HepG2 (cell line): ENCODE results near the gene ARFGAP1.

Experiments
- AFF4 ChIP-seq: sonication (generic); formaldehyde crosslinking; IDR thresholded peaks from 2 replicates; pipeline ENCODE4 v1.4.0; 2020; ENCODE audit warnings: missing genetic modification reagents
- JUND ChIP-seq: sonication (generic); formaldehyde crosslinking; IDR thresholded peaks from 2 replicates; pipeline ENCODE4 v1.8.0; 2022; ENCODE audit warnings: mild to moderate bottlenecking, missing genetic modification reagents
- TRAFD1 ChIP-seq: sonication (generic); formaldehyde crosslinking; IDR thresholded peaks from 2 replicates; pipeline ENCODE4 v1.5.1; 2020; ENCODE audit warnings: missing genetic modification reagents, mild to moderate bottlenecking, borderline replicate concordance
- USF2 ChIP-seq, 2 experiments: sonication (generic) in 1 of 2; formaldehyde crosslinking in 1 of 2; IDR thresholded peaks; 2 replicates each; pipeline versions ENCODE4 v1.5.1 to v1.6.1; 2011 to 2020; ENCODE audit warnings: borderline replicate concordance in 1 of 2, low read depth in 1 of 2, low read length in 1 of 2, mild to moderate bottlenecking in 1 of 2, missing genetic modification reagents in 1 of 2, moderate library complexity in 1 of 2
- ZBTB8A ChIP-seq: sonication (generic); formaldehyde crosslinking; IDR thresholded peaks from 2 replicates; pipeline ENCODE4 v1.4.0; 2020; ENCODE audit warnings: mild to moderate bottlenecking, low read depth, missing genetic modification reagents, borderline replicate concordance
- ZNF512 ChIP-seq: sonication (generic); formaldehyde crosslinking; IDR thresholded peaks from 2 replicates; pipeline ENCODE4 v1.4.0; 2020; ENCODE audit warnings: mild to moderate bottlenecking, missing genetic modification reagents
- TF ChIP-seq, protein P1 (sequence below): sonication (generic); formaldehyde crosslinking; IDR thresholded peaks from 2 replicates; pipeline ENCODE4 v1.4.0; 2020; ENCODE audit warnings: low read depth, mild to moderate bottlenecking, missing genetic modification reagents
- TF ChIP-seq, protein P2 (sequence below): sonication (generic); formaldehyde crosslinking; IDR thresholded peaks from 2 replicates; pipeline ENCODE4 v1.4.0; 2020; ENCODE audit warnings: missing genetic modification reagents
- TF ChIP-seq, protein P3 (sequence below): sonication (generic); formaldehyde crosslinking; IDR thresholded peaks from 2 replicates; pipeline ENCODE4 v1.5.0; 2020; ENCODE audit warnings: missing genetic modification reagents

GRCh38 chr20:63334356-63334755 is 61.7 kb downstream of the ARFGAP1 start:
- TF ChIP-seq, protein P1, sequence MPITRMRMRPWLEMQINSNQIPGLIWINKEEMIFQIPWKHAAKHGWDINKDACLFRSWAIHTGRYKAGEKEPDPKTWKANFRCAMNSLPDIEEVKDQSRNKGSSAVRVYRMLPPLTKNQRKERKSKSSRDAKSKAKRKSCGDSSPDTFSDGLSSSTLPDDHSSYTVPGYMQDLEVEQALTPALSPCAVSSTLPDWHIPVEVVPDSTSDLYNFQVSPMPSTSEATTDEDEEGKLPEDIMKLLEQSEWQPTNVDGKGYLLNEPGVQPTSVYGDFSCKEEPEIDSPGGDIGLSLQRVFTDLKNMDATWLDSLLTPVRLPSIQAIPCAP (CRISPR knock-in tag) = no peak
- TF ChIP-seq USF2 (IDR thresholded peaks at IDR 0.05; ENCODE audit: low read depth, low read length) (no peak), USF2 (CRISPR knock-in tag; IDR thresholded peaks at IDR 0.05; ENCODE audit: borderline replicate concordance) (no peak), TRAFD1 (no peak), JUND (no peak), ZNF512 (CRISPR knock-in tag) (no peak), AFF4 (no peak), ZBTB8A (CRISPR knock-in tag) (no peak)
- TF ChIP-seq, protein P2, sequence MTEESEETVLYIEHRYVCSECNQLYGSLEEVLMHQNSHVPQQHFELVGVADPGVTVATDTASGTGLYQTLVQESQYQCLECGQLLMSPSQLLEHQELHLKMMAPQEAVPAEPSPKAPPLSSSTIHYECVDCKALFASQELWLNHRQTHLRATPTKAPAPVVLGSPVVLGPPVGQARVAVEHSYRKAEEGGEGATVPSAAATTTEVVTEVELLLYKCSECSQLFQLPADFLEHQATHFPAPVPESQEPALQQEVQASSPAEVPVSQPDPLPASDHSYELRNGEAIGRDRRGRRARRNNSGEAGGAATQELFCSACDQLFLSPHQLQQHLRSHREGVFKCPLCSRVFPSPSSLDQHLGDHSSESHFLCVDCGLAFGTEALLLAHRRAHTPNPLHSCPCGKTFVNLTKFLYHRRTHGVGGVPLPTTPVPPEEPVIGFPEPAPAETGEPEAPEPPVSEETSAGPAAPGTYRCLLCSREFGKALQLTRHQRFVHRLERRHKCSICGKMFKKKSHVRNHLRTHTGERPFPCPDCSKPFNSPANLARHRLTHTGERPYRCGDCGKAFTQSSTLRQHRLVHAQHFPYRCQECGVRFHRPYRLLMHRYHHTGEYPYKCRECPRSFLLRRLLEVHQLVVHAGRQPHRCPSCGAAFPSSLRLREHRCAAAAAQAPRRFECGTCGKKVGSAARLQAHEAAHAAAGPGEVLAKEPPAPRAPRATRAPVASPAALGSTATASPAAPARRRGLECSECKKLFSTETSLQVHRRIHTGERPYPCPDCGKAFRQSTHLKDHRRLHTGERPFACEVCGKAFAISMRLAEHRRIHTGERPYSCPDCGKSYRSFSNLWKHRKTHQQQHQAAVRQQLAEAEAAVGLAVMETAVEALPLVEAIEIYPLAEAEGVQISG (CRISPR knock-in tag) = no peak
- TF ChIP-seq, protein P3, sequence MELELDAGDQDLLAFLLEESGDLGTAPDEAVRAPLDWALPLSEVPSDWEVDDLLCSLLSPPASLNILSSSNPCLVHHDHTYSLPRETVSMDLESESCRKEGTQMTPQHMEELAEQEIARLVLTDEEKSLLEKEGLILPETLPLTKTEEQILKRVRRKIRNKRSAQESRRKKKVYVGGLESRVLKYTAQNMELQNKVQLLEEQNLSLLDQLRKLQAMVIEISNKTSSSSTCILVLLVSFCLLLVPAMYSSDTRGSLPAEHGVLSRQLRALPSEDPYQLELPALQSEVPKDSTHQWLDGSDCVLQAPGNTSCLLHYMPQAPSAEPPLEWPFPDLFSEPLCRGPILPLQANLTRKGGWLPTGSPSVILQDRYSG (CRISPR knock-in tag) = no peak
